Osteoblast (primary cell): ENCODE data around the gene MED6. TPM values are rescaled to one million over a fixed set of nuclear protein-coding genes. Genes with fewer than 3 reads are reported as not detected.

ENCODE experiments used
- DNase-seq: peaks from one replicate; pipeline ENCODE4 v3.0.0; 2011; ENCODE audit warnings: low spot score, mixed read lengths; ENCODE audit not compliant: insufficient read length; ENCODE audit errors: missing footprints
- H2AFZ ChIP-seq: 2 replicates; pipeline ENCODE4 v1.6.0; 2011; ENCODE audit warnings: mild to moderate bottlenecking, low read length
- H3K27ac ChIP-seq: 2 replicates; pipeline ENCODE4 v1.5.1; 2011; ENCODE audit warnings: mild to moderate bottlenecking, low read depth, low read length, moderate library complexity
- H3K27me3 ChIP-seq: 2 replicates; pipeline ENCODE4 v1.6.0; 2012; ENCODE audit warnings: mild to moderate bottlenecking, control low read depth, inconsistent platforms, low read length, moderate library complexity; ENCODE audit not compliant: insufficient read depth
- H3K36me3 ChIP-seq: 2 replicates; pipeline ENCODE4 v1.5.1; 2011; ENCODE audit warnings: mild to moderate bottlenecking, low read length, control low read depth, moderate library complexity; ENCODE audit not compliant: insufficient read depth
- H3K4me1 ChIP-seq: 2 replicates; pipeline ENCODE4 v1.5.1; 2011; ENCODE audit warnings: mild to moderate bottlenecking, low read length, control low read depth, moderate library complexity; ENCODE audit not compliant: insufficient read depth
- H3K4me2 ChIP-seq: 2 replicates; pipeline ENCODE4 v1.6.0; 2011; ENCODE audit warnings: mild to moderate bottlenecking, low read length; ENCODE audit not compliant: insufficient read depth
- H3K4me3 ChIP-seq: fragments of 200-600 bp; sonication (generic); 3 replicates; pipeline ENCODE4 v1.5.1; 2012; ENCODE audit warnings: mild to moderate bottlenecking, low read length, inconsistent platforms; ENCODE audit not compliant: insufficient read depth
- H3K79me2 ChIP-seq: 2 replicates; pipeline ENCODE4 v1.6.0; 2012; ENCODE audit warnings: mild to moderate bottlenecking, low read length, control low read depth, inconsistent platforms; ENCODE audit not compliant: insufficient read depth
- H3K9me3 ChIP-seq: 2 replicates; pipeline ENCODE4 v1.5.1; 2011; ENCODE audit warnings: low read depth, low read length, control low read depth
- H4K20me1 ChIP-seq: 2 replicates; pipeline ENCODE4 v1.6.0; 2012; ENCODE audit warnings: mild to moderate bottlenecking, low read length, control low read depth; ENCODE audit not compliant: insufficient read depth
- CTCF ChIP-seq: IDR thresholded peaks from 2 replicates; pipeline ENCODE4 v1.5.1; 2011; ENCODE audit warnings: mild to moderate bottlenecking, low read depth, low read length, moderate library complexity; ENCODE audit errors: extremely low read depth
- total RNA-seq: library from RNA; depleted of rRNA; stranded (reverse); fragments of >200 nt; gene quantifications from 2 replicates; pipeline ENCODE4 v1.2.3, GENCODE V29; 2012

Gene MED6
- total RNA-seq, 1 donor: 32.2 TPM

DNA sequence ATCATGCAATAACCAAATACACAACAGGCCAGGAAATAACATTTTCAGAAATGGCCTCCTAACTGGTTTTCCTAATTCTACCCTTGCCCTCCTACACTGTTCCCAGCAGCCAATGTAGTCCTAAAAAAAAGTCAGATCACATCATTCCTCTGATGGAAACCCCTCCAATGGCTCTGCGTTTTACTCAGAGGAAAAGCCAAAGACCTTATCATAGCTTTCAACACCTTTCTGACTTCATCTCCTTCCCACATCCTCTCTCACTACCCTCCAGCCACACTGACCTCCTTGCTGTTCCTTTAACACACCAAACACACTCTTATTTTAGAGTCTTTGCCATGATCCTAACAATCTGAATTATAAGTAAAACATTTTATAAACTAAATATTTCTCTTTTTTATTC lies 1.1 kb downstream of the MED6 start:
- Histone ChIP-seq H4K20me1 (peaks cover 9% of the 10 kb centered on the region), H3K4me2 (peak overlapping the region; percentile 88), H3K27ac (no peak overlapping the region), H3K36me3 (peaks cover 13% of the 10 kb centered on the region), H3K27me3 (peaks cover 2% of the 10 kb centered on the region), H2AFZ (no peak overlapping the region), H3K4me3 (no peak overlapping the region), H3K4me1 (peaks cover 16% of the 10 kb centered on the region), H3K79me2 (peaks cover 54% of the 10 kb centered on the region), H3K9me3 (no peaks in the 10 kb centered on the region)
- DNase-seq: no peak
- no peak for TF ChIP-seq CTCF

- Histone ChIP-seq H3K4me3 (no peak overlapping the region), H3K36me3 (peaks cover 28% of the 10 kb centered on the region), H3K27ac (no peak overlapping the region), H3K79me2 (peaks cover 65% of the 10 kb centered on the region), H2AFZ (no peak overlapping the region), H3K27me3 (no peaks in the 10 kb centered on the region), H3K4me1 (peaks cover 16% of the 10 kb centered on the region), H3K4me2 (no peak overlapping the region), H3K9me3 (no peaks in the 10 kb centered on the region), H4K20me1 (peaks cover 15% of the 10 kb centered on the region)
- no peak for DNase-seq
- no peak for TF ChIP-seq CTCF
Measured at GRCh38 chr14:70597731-70598130, 2.7 kb downstream of the MED6 start.

DNA sequence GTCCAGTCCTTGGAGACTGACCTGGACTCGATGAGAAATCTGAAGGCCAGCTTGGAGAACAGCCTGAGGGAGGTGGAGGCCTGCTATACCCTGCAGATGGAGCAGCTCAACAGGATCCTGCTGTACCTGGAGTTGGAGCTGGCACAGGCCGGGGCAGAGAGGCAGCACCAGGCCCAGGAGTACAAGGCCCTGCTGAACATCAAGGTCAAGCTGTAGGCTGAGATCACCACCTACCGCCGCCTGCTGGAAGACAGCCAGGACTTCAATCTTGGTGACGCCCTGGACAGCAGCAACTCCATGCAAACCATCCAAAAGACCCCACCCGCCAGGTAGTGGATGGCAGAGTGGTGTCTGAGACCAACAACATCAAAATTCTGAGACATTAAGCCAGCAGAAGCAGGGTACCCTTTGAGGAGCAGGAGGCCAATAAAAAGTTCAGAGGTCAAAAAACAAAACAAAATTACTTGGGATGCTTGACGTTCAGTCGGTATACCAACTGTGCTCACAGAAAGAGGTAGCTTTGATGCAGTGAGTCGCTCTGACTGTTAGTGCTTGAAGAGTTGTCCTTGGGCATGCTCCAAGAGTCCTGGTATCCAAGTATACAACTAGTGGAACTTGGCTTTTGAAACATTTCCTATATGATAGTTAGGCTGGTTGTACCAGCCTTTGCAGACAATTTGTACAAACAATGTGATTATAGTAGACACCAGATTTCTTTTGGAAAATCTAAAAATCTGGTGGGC lies 4.8 kb downstream of the MED6 start:
- H3K36me3 ChIP-seq: peaks cover 38% of the 10 kb centered on the region
- peaks cover 9% of the 10 kb centered on the region for H3K4me1 ChIP-seq
- H3K4me2 ChIP-seq: no peak overlapping the region
- peak; percentile 69 for DNase-seq
- no peaks in the 10 kb centered on the region for H3K9me3 ChIP-seq
- TF ChIP-seq CTCF: no peak
- H3K4me3 ChIP-seq: no peak overlapping the region
- H3K79me2 ChIP-seq: peaks cover 67% of the 10 kb centered on the region
- no peak overlapping the region for H3K27ac ChIP-seq
- no peaks in the 10 kb centered on the region for H3K27me3 ChIP-seq
- H4K20me1 ChIP-seq: peaks cover 15% of the 10 kb centered on the region
- no peak overlapping the region for H2AFZ ChIP-seq

DNA sequence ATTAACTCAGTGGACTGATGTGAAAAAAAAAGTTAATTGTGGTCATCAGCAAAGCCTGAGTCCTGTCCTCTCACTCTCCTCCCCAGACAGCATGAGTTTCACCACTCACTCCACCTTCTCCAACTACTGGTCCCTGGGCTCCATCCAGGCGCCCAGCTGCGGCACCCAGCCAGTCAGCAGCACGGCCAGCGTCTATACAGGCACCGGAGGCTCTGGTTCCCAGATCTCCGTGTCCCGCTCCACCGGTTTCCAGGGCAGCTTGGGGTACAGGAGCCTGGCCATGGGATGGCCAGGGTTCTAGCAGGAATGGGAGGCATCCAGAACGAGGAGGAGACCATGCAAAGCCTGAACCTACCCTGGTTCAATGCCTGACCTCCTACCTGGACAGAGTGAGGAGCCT lies 6.0 kb downstream of the MED6 start:
- DNase-seq: no peak
- no peaks in the 10 kb centered on the region for H3K27me3 ChIP-seq
- peaks cover 38% of the 10 kb centered on the region for H3K36me3 ChIP-seq
- no peak overlapping the region for H3K27ac ChIP-seq
- peaks cover 3% of the 10 kb centered on the region for H3K4me1 ChIP-seq
- H3K9me3 ChIP-seq: no peaks in the 10 kb centered on the region
- H4K20me1 ChIP-seq: peaks cover 15% of the 10 kb centered on the region
- no peak for TF ChIP-seq CTCF
- H3K4me2 ChIP-seq: no peak overlapping the region
- no peak overlapping the region for H3K4me3 ChIP-seq
- H3K79me2 ChIP-seq: peaks cover 57% of the 10 kb centered on the region
- no peak overlapping the region for H2AFZ ChIP-seq
